HG02623 (cell line): ENCODE results near the gene MFSD1.

Experiments used
- ATAC-seq: cut with Tn5 transposase; IDR thresholded peaks from one replicate; pipeline ENCODE4 v1.9.1; 2021; ENCODE audit warnings: moderate library complexity; ENCODE audit not compliant: unreplicated experiment

MFSD1 gene

DNA sequence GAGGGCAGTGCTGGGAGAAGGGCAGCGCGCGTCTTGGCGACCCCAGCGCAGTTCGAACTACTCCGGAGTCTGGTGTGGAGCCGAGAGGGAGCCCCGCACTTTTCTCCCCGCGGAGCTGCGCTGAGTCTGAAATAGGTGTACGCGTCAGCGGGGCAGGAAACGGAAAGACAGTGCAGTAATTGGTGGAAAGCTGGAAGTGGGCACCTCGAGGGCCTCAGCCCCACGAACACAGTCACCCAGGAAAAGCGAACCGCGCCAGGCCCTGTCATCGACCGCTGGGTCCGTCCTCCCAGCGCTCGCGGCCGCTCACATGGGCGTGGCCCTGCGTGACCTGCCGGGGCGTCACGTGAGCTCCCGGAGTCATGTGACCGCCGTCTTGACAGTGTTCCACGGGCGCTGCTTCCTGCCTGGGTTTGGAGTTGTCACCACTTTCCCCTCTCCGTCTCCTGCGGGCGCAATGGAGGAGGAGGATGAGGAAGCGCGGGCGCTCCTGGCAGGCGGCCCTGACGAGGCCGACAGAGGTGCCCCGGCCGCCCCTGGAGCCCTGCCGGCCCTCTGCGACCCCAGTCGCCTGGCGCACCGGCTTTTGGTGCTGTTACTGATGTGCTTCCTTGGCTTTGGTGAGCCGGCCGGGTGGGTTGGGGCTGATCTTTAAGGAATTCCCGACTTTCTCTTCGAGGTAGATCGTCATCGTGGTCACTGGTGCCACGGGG, at the start of gene MFSD1:
TSS of gene MFSD1 (plus strand) at position 359 of the 713 bp plus-strand sequence. CDS start at position 458, 99 bp downstream.
- peak; percentile 99 for ATAC-seq

- ATAC-seq, result no peak
Measured at GRCh38 chr3:158753854-158754253, 48.0 kb upstream of the MFSD1 start.

- no peak for ATAC-seq
Measured at GRCh38 chr3:158755421-158755820, 46.4 kb upstream of the MFSD1 start.

GRCh38 chr3:158761350-158761749, 40.5 kb upstream of the MFSD1 start:
- ATAC-seq, result no peak

- ATAC-seq, result no peak
Measured at GRCh38 chr3:158762701-158763100, 39.2 kb upstream of the MFSD1 start.

GRCh38 chr3:158763421-158763820, 38.4 kb upstream of the MFSD1 start:
- ATAC-seq, result no peak

- ATAC-seq, result no peak
Measured at GRCh38 chr3:158765518-158766205, 36.2 kb upstream of the MFSD1 start.

- ATAC-seq, result no peak
Measured at GRCh38 chr3:158766364-158766763, 35.5 kb upstream of the MFSD1 start.

GRCh38 chr3:158768361-158768787, 33.5 kb upstream of the MFSD1 start:
- ATAC-seq, result no peak

GRCh38 chr3:158768881-158769543, 32.8 kb upstream of the MFSD1 start:
- no peak for ATAC-seq

DNA sequence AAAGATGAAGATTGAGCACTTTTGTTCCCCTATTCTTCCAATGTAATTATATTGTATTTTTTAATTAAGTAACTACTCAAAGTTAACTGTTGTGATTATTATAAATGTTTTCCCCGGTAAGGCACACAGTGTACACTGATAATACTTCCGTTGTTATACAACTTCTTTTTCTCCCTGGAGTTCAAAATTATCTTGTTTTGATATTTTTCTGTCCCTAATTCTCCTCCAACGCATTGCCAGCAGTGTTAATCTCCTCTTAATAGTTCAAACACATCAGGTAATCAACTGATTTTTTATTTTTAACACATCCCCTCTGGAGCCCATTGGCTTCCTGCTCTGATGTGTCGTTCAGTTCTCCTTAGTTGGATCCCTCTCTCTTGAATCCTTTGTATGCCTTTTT, 32.3 kb upstream of the MFSD1 start:
- no peak for ATAC-seq

GRCh38 chr3:158769952-158770740, 31.7 kb upstream of the MFSD1 start:
- ATAC-seq, result no peak

DNA sequence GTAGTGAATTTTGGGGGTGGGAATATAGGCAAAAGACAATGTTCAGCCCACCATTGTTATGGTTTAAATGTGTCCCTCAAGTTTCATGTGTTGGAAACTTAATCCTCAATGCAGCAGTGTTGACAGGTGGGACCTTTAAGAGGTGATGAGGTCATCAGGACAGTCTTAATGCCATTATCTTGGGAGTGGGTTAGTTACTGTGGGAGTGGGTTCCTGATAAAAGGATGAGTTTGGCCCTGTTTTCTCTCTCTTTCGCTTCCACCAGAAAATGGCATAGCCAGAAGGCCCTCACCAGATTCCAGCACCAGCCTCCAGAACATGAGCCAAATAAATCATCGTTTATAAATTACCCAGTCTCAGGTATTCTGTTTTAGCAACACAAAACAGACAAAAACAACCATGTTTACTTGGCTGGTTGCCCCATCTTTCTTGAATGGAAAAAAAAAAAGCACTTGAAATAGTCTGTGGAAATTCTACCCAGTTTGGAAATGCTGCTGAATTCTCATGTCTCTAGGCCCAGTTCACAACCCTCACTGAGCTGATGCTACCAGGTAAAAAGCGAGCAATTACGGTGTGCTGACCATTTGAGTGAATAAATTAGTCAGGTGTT, 31.0 kb upstream of the MFSD1 start:
- no peak for ATAC-seq

- ATAC-seq, result no peak
Measured at GRCh38 chr3:158771577-158771976, 30.3 kb upstream of the MFSD1 start.

DNA sequence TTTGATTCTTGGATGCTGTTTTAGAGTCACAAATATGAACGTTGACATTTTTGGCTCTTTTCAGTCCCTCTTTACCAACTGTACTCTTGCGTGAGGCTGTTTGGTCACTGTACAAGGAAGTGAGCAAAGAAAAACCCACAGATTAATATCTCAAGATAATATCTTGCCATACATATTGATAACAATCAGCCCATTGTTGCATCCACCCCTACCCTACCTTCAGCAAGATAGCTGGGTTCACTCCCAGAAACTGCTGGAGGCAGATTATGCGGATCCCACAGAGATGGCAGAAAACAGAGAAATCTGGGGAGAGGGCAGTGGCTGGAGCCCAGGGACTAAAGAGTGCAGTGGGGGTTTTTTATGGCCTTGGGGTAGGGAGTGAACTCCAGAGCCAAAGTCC, 29.9 kb upstream of the MFSD1 start:
- no peak for ATAC-seq

DNA sequence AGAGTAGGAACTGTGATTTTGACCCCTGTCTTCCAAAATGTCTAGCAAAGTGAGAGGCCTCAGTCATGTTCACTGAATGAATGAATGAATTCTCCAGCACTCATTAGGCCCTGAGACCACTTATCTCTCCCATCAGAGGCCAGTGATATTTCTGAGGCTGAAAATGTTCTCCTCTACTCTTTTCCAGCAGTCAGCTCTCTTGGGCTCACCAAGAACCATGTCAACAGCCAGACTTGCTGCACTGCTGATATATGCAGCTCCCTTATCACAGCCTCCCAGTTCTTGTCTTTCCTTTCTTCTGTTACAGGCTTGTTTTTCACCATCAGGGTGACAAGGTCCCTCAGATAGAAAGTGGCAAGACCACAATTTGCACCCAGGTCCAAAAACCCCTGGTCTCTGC, 28.7 kb upstream of the MFSD1 start:
- no peak for ATAC-seq

DNA sequence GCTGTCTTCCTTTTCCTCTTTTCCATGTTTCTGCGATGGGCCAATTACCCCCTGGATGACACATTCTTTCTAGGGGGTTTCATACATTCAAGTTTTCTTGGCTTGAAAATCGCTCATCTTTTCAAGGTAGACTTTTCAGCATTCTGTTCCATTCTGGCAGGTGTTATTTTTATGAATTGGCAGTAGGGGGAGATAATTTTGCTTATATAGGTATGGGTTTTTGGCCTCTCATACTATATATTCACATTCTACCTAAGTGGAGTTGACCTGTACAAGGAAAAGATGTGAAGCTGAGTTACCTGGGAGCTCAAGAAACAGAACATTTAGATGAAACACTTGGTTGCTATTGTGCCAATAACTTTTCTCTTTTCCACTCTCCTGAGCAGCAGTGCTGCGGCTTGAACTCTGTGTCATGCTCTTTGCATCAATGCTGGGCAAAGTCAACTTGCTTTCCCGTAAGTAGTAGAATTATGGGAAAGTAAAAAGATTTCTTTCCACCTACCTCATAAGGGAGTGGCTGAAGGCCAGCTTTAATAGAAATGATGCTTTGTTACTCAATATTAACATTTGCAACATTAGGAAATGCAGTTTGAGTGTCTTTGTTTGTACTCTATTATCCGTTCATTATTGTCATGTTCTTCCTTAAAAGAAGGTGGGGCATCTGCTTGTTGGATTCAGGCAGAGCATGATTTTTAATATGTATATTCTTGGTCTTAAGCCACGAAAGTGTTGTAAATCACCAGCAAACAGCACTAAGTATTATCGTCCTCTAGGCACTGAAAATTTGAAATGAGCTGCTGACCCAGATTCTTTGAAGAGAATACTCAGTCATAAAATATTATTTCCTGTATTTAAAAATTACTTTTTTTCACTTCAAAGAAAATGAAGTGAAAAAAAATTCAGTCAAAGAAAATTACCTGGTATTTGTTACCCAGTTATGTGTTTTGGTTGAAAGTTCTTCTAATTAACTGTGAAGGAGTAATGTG, 27.7 kb upstream of the MFSD1 start:
- ATAC-seq, result no peak

DNA sequence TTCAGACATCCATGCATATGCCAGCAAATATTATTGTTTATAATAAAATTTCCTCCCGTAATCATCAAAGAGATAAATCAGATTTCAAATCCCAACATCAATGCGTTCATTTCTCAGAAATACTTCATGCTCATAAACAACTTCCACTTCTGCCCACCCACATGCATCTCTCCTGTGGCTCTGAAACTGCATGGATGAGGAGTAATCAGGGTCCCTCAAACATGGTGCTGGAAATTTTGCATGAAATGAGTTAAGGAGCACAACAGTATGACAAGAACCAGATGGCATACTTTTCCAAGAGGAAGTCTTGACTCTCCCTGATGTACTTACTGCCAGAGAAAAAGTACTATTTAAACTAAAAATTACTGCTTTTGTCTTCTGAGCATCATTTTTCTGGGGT, 26.9 kb upstream of the MFSD1 start:
- ATAC-seq, result no peak
